ENCODE results near the gene IPP. TPM values are rescaled to one million over a fixed set of nuclear protein-coding genes. Genes with fewer than 3 reads are reported as not detected.

Gene IPP
- 10.5 TPM for polyA plus RNA-seq (2013, experiment 1 of 2)
- polyA plus RNA-seq (2013, experiment 2 of 2), result 8.8 TPM

- Histone ChIP-seq H3K9me3 (replicated peaks in 1 of 2; ENCODE audit: control insufficient read depth in 2 of 2, insufficient read depth in 1 of 2, low read depth in 1 of 2, low read length in 2 of 2) (peaks cover 2 to 19% of the 10 kb centered on the region in 2 donors), H3K27me3 (ENCODE audit: control insufficient read depth in 3 of 3, insufficient read depth in 3 of 3, low read depth in 1 of 3, low read length in 3 of 3) (peaks cover 0 to 3% (median 0%) of the 10 kb centered on the region in 3 experiments), H3K79me1 (ENCODE audit: low read depth, low read length) (no peaks in the 10 kb centered on the region), H3K14ac (ENCODE audit: low read length) (peak within 1 kb of the TSS; percentile 77), H3K23ac (ENCODE audit: low read depth, low read length, poor library complexity) (peak within 1 kb of the TSS; percentile 98), H3K27ac (replicated peaks; ENCODE audit: low read length) (peak within 1 kb of the TSS; percentile 94), H3K4ac (ENCODE audit: low read length) (no peak within 1 kb of the TSS), H4K91ac (ENCODE audit: low read depth, low read length, poor library complexity) (peak within 1 kb of the TSS; percentile 47), H3K18ac (ENCODE audit: low read length) (peak within 1 kb of the TSS; percentile 95), H3K4me1 (ENCODE audit: control insufficient read depth in 2 of 2, insufficient read depth in 1 of 2, low read depth in 1 of 2, low read length in 2 of 2) (peaks cover 2 to 5% of the 10 kb centered on the region in 2 donors), H4K8ac (ENCODE audit: low read depth, low read length) (peak within 1 kb of the TSS; percentile 84), H2BK12ac (ENCODE audit: low read length) (no peak within 1 kb of the TSS), H3K4me3 (ENCODE audit: low read length in 2 of 2) (peak within 1 kb of the TSS; percentile 63 to 82), H2AFZ (ENCODE audit: low read length) (peak within 1 kb of the TSS; percentile 85), H3K4me2 (ENCODE audit: insufficient read depth, low read length, poor library complexity, severe bottlenecking) (peak within 1 kb of the TSS; percentile 71), H2BK5ac (ENCODE audit: low read length) (peak within 1 kb of the TSS; percentile 33), H3K36me3 (replicated peaks in 1 of 2; ENCODE audit: control insufficient read depth in 2 of 2, insufficient read depth in 2 of 2, low read length in 2 of 2) (peaks cover 0 to 6% of the 10 kb centered on the region in 2 donors), H3K9ac (ENCODE audit: low read depth, low read length, poor library complexity) (peak within 1 kb of the TSS; percentile 76), H2BK120ac (ENCODE audit: low read depth, low read length) (no peak within 1 kb of the TSS), H2BK15ac (ENCODE audit: low read length) (peak within 1 kb of the TSS; percentile 12), H2AK5ac (ENCODE audit: low read depth, low read length) (peak within 1 kb of the TSS; percentile 84)
- peak; percentile 95 for DNase-seq (ENCODE audit: low spot score)
- no CpG with 5 or more reads among the region's 58 CpGs for WGBS, 2 donors (ENCODE audit: extremely low coverage in 2 of 2, insufficient read length in 2 of 2, insufficient replicate concordance in 1 of 2)
Observed at GRCh38 chr1:45750298-45751038, at the start of gene IPP. IPP (minus strand) TSS chr1:45750653; CDS start chr1:45746411, 4,242 bp downstream.

- H3K4me1 ChIP-seq (ENCODE audit: control insufficient read depth in 2 of 2, insufficient read depth in 1 of 2, low read depth in 1 of 2, low read length in 2 of 2), result peaks cover 0 to 3% of the 10 kb centered on the region in 2 donors
Observed at GRCh38 chr1:45796946-45797345, 46.5 kb upstream of the IPP start.

GRCh38 chr1:45796381-45796780 is 45.9 kb upstream of the IPP start:
- Histone ChIP-seq H3K18ac (ENCODE audit: low read length) (no peak overlapping the region), H2BK15ac (ENCODE audit: low read length) (no peak overlapping the region), H3K4me2 (ENCODE audit: insufficient read depth, low read length, poor library complexity, severe bottlenecking) (no peak overlapping the region), H3K23ac (ENCODE audit: low read depth, low read length, poor library complexity) (no peak overlapping the region), H2AFZ (ENCODE audit: low read length) (peak overlapping the region; percentile 73), H4K8ac (ENCODE audit: low read depth, low read length) (no peak overlapping the region), H2AK5ac (ENCODE audit: low read depth, low read length) (no peak overlapping the region), H3K27me3 (ENCODE audit: control insufficient read depth in 3 of 3, insufficient read depth in 3 of 3, low read depth in 1 of 3, low read length in 3 of 3) (peaks cover 0 to 3% (median 0%) of the 10 kb centered on the region in 3 experiments), H2BK12ac (ENCODE audit: low read length) (no peak overlapping the region), H3K4me1 (ENCODE audit: control insufficient read depth in 2 of 2, insufficient read depth in 1 of 2, low read depth in 1 of 2, low read length in 2 of 2) (peaks cover 0 to 3% of the 10 kb centered on the region in 2 donors), H3K27ac (replicated peaks; ENCODE audit: low read length) (no peak overlapping the region), H3K4me3 (ENCODE audit: low read length in 2 of 2) (no peak overlapping the region), H3K14ac (ENCODE audit: low read length) (no peak overlapping the region), H4K91ac (ENCODE audit: low read depth, low read length, poor library complexity) (no peak overlapping the region), H3K9me3 (replicated peaks in 1 of 2; ENCODE audit: control insufficient read depth in 2 of 2, insufficient read depth in 1 of 2, low read depth in 1 of 2, low read length in 2 of 2) (no peaks in the 10 kb centered on the region), H2BK120ac (ENCODE audit: low read depth, low read length) (no peak overlapping the region), H3K9ac (ENCODE audit: low read depth, low read length, poor library complexity) (no peak overlapping the region), H3K36me3 (replicated peaks in 1 of 2; ENCODE audit: control insufficient read depth in 2 of 2, insufficient read depth in 2 of 2, low read length in 2 of 2) (no peaks in the 10 kb centered on the region), H2BK5ac (ENCODE audit: low read length) (no peak overlapping the region), H3K79me1 (ENCODE audit: low read depth, low read length) (no peaks in the 10 kb centered on the region), H3K4ac (ENCODE audit: low read length) (no peak overlapping the region)
- no peak for DNase-seq (ENCODE audit: low spot score)
- no CpG with 5 or more reads among the region's 2 CpGs for WGBS, 2 donors (ENCODE audit: extremely low coverage in 2 of 2, insufficient read length in 2 of 2, insufficient replicate concordance in 1 of 2)

More at GRCh38 chr1:45796946-45797345, 46.5 kb upstream of the IPP start:
- Histone ChIP-seq H3K79me1 (ENCODE audit: low read depth, low read length) (no peaks in the 10 kb centered on the region), H2AFZ (ENCODE audit: low read length) (peak overlapping the region; percentile 73), H2BK12ac (ENCODE audit: low read length) (no peak overlapping the region), H2BK120ac (ENCODE audit: low read depth, low read length) (no peak overlapping the region), H3K36me3 (replicated peaks in 1 of 2; ENCODE audit: control insufficient read depth in 2 of 2, insufficient read depth in 2 of 2, low read length in 2 of 2) (no peaks in the 10 kb centered on the region), H3K9ac (ENCODE audit: low read depth, low read length, poor library complexity) (no peak overlapping the region), H3K4ac (ENCODE audit: low read length) (no peak overlapping the region), H4K8ac (ENCODE audit: low read depth, low read length) (no peak overlapping the region), H3K23ac (ENCODE audit: low read depth, low read length, poor library complexity) (no peak overlapping the region), H3K14ac (ENCODE audit: low read length) (no peak overlapping the region), H3K18ac (ENCODE audit: low read length) (no peak overlapping the region), H2BK5ac (ENCODE audit: low read length) (no peak overlapping the region), H3K27ac (replicated peaks; ENCODE audit: low read length) (no peak overlapping the region), H3K4me2 (ENCODE audit: insufficient read depth, low read length, poor library complexity, severe bottlenecking) (no peak overlapping the region), H2BK15ac (ENCODE audit: low read length) (no peak overlapping the region), H2AK5ac (ENCODE audit: low read depth, low read length) (no peak overlapping the region), H3K27me3 (ENCODE audit: control insufficient read depth in 3 of 3, insufficient read depth in 3 of 3, low read depth in 1 of 3, low read length in 3 of 3) (peaks cover 0 to 3% (median 0%) of the 10 kb centered on the region in 3 experiments), H3K4me3 (ENCODE audit: low read length in 2 of 2) (no peak overlapping the region), H3K9me3 (replicated peaks in 1 of 2; ENCODE audit: control insufficient read depth in 2 of 2, insufficient read depth in 1 of 2, low read depth in 1 of 2, low read length in 2 of 2) (no peaks in the 10 kb centered on the region), H4K91ac (ENCODE audit: low read depth, low read length, poor library complexity) (no peak overlapping the region)
- WGBS, 2 donors (ENCODE audit: extremely low coverage in 2 of 2, insufficient read length in 2 of 2, insufficient replicate concordance in 1 of 2), result no CpG with 5 or more reads among the region's 9 CpGs
- peak; percentile 38 for DNase-seq (ENCODE audit: low spot score)

- no CpG with 5 or more reads among the region's 7 CpGs for WGBS, 2 donors (ENCODE audit: extremely low coverage in 2 of 2, insufficient read length in 2 of 2, insufficient replicate concordance in 1 of 2)
- Histone ChIP-seq H3K4me3 (ENCODE audit: low read length in 2 of 2) (no peak overlapping the region), H4K8ac (ENCODE audit: low read depth, low read length) (no peak overlapping the region), H3K4me1 (ENCODE audit: control insufficient read depth in 2 of 2, insufficient read depth in 1 of 2, low read depth in 1 of 2, low read length in 2 of 2) (peaks cover 0 to 3% of the 10 kb centered on the region in 2 donors), H3K18ac (ENCODE audit: low read length) (peak overlapping the region; percentile 91), H3K4me2 (ENCODE audit: insufficient read depth, low read length, poor library complexity, severe bottlenecking) (no peak overlapping the region), H3K27me3 (ENCODE audit: control insufficient read depth in 3 of 3, insufficient read depth in 3 of 3, low read depth in 1 of 3, low read length in 3 of 3) (no peaks in the 10 kb centered on the region), H3K14ac (ENCODE audit: low read length) (no peak overlapping the region), H3K23ac (ENCODE audit: low read depth, low read length, poor library complexity) (no peak overlapping the region), H2AK5ac (ENCODE audit: low read depth, low read length) (no peak overlapping the region), H2BK12ac (ENCODE audit: low read length) (no peak overlapping the region), H3K27ac (replicated peaks; ENCODE audit: low read length) (no peak overlapping the region), H2AFZ (ENCODE audit: low read length) (no peak overlapping the region), H3K9me3 (replicated peaks in 1 of 2; ENCODE audit: control insufficient read depth in 2 of 2, insufficient read depth in 1 of 2, low read depth in 1 of 2, low read length in 2 of 2) (no peaks in the 10 kb centered on the region), H3K9ac (ENCODE audit: low read depth, low read length, poor library complexity) (no peak overlapping the region), H3K4ac (ENCODE audit: low read length) (no peak overlapping the region), H4K91ac (ENCODE audit: low read depth, low read length, poor library complexity) (no peak overlapping the region), H2BK5ac (ENCODE audit: low read length) (no peak overlapping the region), H3K79me1 (ENCODE audit: low read depth, low read length) (no peaks in the 10 kb centered on the region), H2BK15ac (ENCODE audit: low read length) (no peak overlapping the region), H2BK120ac (ENCODE audit: low read depth, low read length) (no peak overlapping the region), H3K36me3 (replicated peaks in 1 of 2; ENCODE audit: control insufficient read depth in 2 of 2, insufficient read depth in 2 of 2, low read length in 2 of 2) (no peaks in the 10 kb centered on the region)
- no peak for DNase-seq (ENCODE audit: low spot score)
Observed at GRCh38 chr1:45793942-45794604, 43.6 kb upstream of the IPP start.
